ENCODE results near the gene EYA4. TPM values are rescaled to one million over a fixed set of nuclear protein-coding genes. Genes with fewer than 3 reads are reported as not detected.

Gene EYA4
- total and polyA plus RNA-seq, 2 of the 4 experiments (the other 2 are of a cell fraction) = 5.7 to 11.1 TPM

GRCh38 chr6:133495205-133495903 lies 254.2 kb downstream of the EYA4 start:
- no peaks in the 10 kb centered on the region for H3K79me1 ChIP-seq (ENCODE audit: low read depth in 1 of 2, low read length in 2 of 2)
- no peak overlapping the region for H2BK15ac ChIP-seq (ENCODE audit: low read depth, low read length)
- WGBS, 2 experiments (ENCODE audit: extremely low coverage in 2 of 2, insufficient read length in 1 of 2) = no CpG with 5 or more reads among the region's 1 CpG
- H3K27ac ChIP-seq (ENCODE audit: insufficient read depth, low read length) = no peak overlapping the region
- H3K36me3 ChIP-seq (ENCODE audit: control insufficient read depth, insufficient read depth, low read length) = peaks cover 6% of the 10 kb centered on the region
- no peak overlapping the region for H2BK5ac ChIP-seq (ENCODE audit: low read depth, low read length, poor library complexity, severe bottlenecking)
- no peak overlapping the region for H2BK20ac ChIP-seq (ENCODE audit: low read depth, low read length)
- ChIA-PET POLR2A (ENCODE audit: unreplicated experiment) (interaction anchor here (0.6 kb wide), 1 partner anchor 12 kb away, joined by 3 read pairs; no protein-coding TSS in a partner anchor), CTCF (no interaction called here)
- no peaks in the 10 kb centered on the region for H3K4me1 ChIP-seq (ENCODE audit: control insufficient read depth, insufficient read depth, low read length)
- H4K91ac ChIP-seq (ENCODE audit: insufficient read depth, low read depth, low read length) = no peak overlapping the region
- H2AK9ac ChIP-seq (replicated peaks; ENCODE audit: low read depth, low read length, poor library complexity) = no peak overlapping the region
- H3K4ac ChIP-seq (ENCODE audit: low read depth, low read length) = no peak overlapping the region
- H3K4me2 ChIP-seq (ENCODE audit: low read depth, low read length) = no peak overlapping the region
- H3K23ac ChIP-seq (ENCODE audit: low read depth, low read length) = no peak overlapping the region
- no peak overlapping the region for H3K14ac ChIP-seq (replicated peaks; ENCODE audit: low read depth, low read length)
- no peak overlapping the region for H3K4me3 ChIP-seq (ENCODE audit: insufficient read depth, low read depth, low read length)
- H3K27me3 ChIP-seq (ENCODE audit: control insufficient read depth, insufficient read depth, low read length) = no peaks in the 10 kb centered on the region
- no peak overlapping the region for H3K56ac ChIP-seq (ENCODE audit: extremely low read depth, insufficient read depth, low read length)
- H4K8ac ChIP-seq (ENCODE audit: low read depth in 2 of 2, low read length in 2 of 2) = no peak overlapping the region
- no TSS peak for BruUV-seq (replicated peaks)
- no peak overlapping the region for H2AK5ac ChIP-seq (ENCODE audit: low read depth, low read length)
- H3K18ac ChIP-seq (ENCODE audit: low read depth, low read length) = no peak overlapping the region
- H2BK120ac ChIP-seq (ENCODE audit: low read depth, low read length) = no peak overlapping the region
- H4K20me1 ChIP-seq (ENCODE audit: insufficient read depth, low read length) = no peaks in the 10 kb centered on the region
- dilution Hi-C loops (cut with HindIII; ENCODE audit: low sequenced_read_pairs, unreplicated experiment) (no loop called here), in situ Hi-C loops (cut with MboI; ENCODE audit: low sequenced_read_pairs) (no loop called here), intact Hi-C loops (cut with micrococcal nuclease) (no loop called here)
- DNase-seq = no peak
- TF ChIP-seq CEBPB (IDR thresholded peaks at IDR 0.05; ENCODE audit: low read depth, low read length) (no peak), MXI1 (IDR thresholded peaks at IDR 0.05; ENCODE audit: borderline replicate concordance, low read depth, low read length) (no peak), CTCF (conservative IDR thresholded peaks at IDR 0.05; ENCODE audit: low read depth, low read length) (no peak), SMC3 (IDR thresholded peaks at IDR 0.05; ENCODE audit: low read depth, low read length) (no peak), FOS (IDR thresholded peaks at IDR 0.05; ENCODE audit: low read depth, low read length) (no peak), RFX5 (IDR thresholded peaks at IDR 0.05; ENCODE audit: low read depth, low read length) (no peak), USF2 (IDR thresholded peaks at IDR 0.05; ENCODE audit: low read depth, low read length) (no peak), NFE2L2 (IDR thresholded peaks at IDR 0.05; ENCODE audit: low read depth, low read length) (no peak), POLR2A (IDR thresholded peaks at IDR 0.05; ENCODE audit: low read depth, low read length) (no peak), RAD21 (IDR thresholded peaks at IDR 0.05; ENCODE audit: low read length) (no peak), CHD1 (IDR thresholded peaks at IDR 0.05; ENCODE audit: low read depth, low read length) (no peak), MAZ (IDR thresholded peaks at IDR 0.05; ENCODE audit: borderline replicate concordance, low read depth, low read length) (no peak), MAFK (IDR thresholded peaks at IDR 0.05; ENCODE audit: low read depth, low read length) (no peak), ELK1 (IDR thresholded peaks at IDR 0.05; ENCODE audit: borderline replicate concordance, low read depth, low read length) (no peak), BHLHE40 (IDR thresholded peaks at IDR 0.05; ENCODE audit: low read depth, low read length) (no peak)
- ATAC-seq (ENCODE audit: low read depth) = no peak
- H3K9me3 ChIP-seq (ENCODE audit: control insufficient read depth, insufficient read depth, low read length) = no peaks in the 10 kb centered on the region
- H3K9me1 ChIP-seq (ENCODE audit: insufficient read depth, low read length) = no peaks in the 10 kb centered on the region
- H2AFZ ChIP-seq (replicated peaks; ENCODE audit: low read length, poor library complexity) = no peak overlapping the region
- H4K5ac ChIP-seq (ENCODE audit: low read depth, low read length) = no peak overlapping the region
- no peak overlapping the region for H3K9ac ChIP-seq (ENCODE audit: low read depth, low read length)

Measured in IMR-90 (cell line).